ENCODE measurements around the gene TJAP1. TPM values are rescaled to one million over a fixed set of nuclear protein-coding genes. Genes with fewer than 3 reads are reported as not detected.
"Not testable (repeated sequence)": the region's sequence is repeated elsewhere in the genome, so short reads cannot be mapped to it uniquely, and the experiment has no call there.

Gene TJAP1
- polyA plus RNA-seq, 3 donors from 2014 or later: 2.6 to 10.9 (median 3.4) TPM

- Mint-ChIP-seq H3K27ac (peak overlapping the region in 4 of 6 donors; percentile 22 to 75 (median 72)), H3K4me3 (peak overlapping the region in 2 of 5 donors; percentile 14 to 48), H3K9me3 (no peaks in the 10 kb centered on the region), H3K27me3 (ENCODE audit: low read depth in 3 of 3) (peaks cover 0 to 2% (median 1%) of the 10 kb centered on the region in 3 donors), H3K4me1 (peaks cover 30 to 36% of the 10 kb centered on the region in 2 donors), H3K36me3 (peaks cover 0 to 3% (median under 1%) of the 10 kb centered on the region in 3 donors)
- DNase-seq: no peak
Observed at GRCh38 chr6:43494321-43494720, 17.0 kb downstream of the TJAP1 start.

- Mint-ChIP-seq H3K27me3 (ENCODE audit: low read depth in 3 of 3) (peaks cover 0 to 2% (median 1%) of the 10 kb centered on the region in 3 donors), H3K27ac (peak overlapping the region; percentile 70 to 89 (median 80)), H3K4me3 (peak overlapping the region; percentile 53 to 83 (median 72)), H3K36me3 (peaks cover 3 to 4% (median 3%) of the 10 kb centered on the region in 3 donors), H3K4me1 (peaks cover 30 to 36% of the 10 kb centered on the region in 2 donors), H3K9me3 (no peaks in the 10 kb centered on the region)
- DNase-seq: no peak
Observed at GRCh38 chr6:43494766-43495165, 17.4 kb downstream of the TJAP1 start.

GRCh38 chr6:43495409-43495941 is 18.1 kb downstream of the TJAP1 start:
- Mint-ChIP-seq H3K4me1 (peaks cover 30 to 33% of the 10 kb centered on the region in 2 donors), H3K36me3 (peaks cover 3 to 7% (median 5%) of the 10 kb centered on the region in 3 donors), H3K9me3 (no peaks in the 10 kb centered on the region), H3K27me3 (ENCODE audit: low read depth in 3 of 3) (peaks cover 0 to 2% (median 0%) of the 10 kb centered on the region in 3 donors), H3K27ac (peak overlapping the region; percentile 70 to 89 (median 80)), H3K4me3 (peak overlapping the region; percentile 53 to 83 (median 72))
- DNase-seq: peak in 2 of 3 donors; percentile 29 to 43

- no peak overlapping the region for H3K4me3 Mint-ChIP-seq
- DNase-seq: no peak
- H3K27me3 Mint-ChIP-seq (ENCODE audit: low read depth in 3 of 3): peaks cover 0 to 3% (median 2%) of the 10 kb centered on the region in 3 donors
- H3K36me3 Mint-ChIP-seq: peaks cover 8 to 16% (median 11%) of the 10 kb centered on the region in 3 donors
- H3K9me3 Mint-ChIP-seq: no peaks in the 10 kb centered on the region
- peaks cover 30 to 33% of the 10 kb centered on the region in 2 donors for H3K4me1 Mint-ChIP-seq
- no peak overlapping the region for H3K27ac Mint-ChIP-seq
Observed at GRCh38 chr6:43496370-43497128, 19.2 kb downstream of the TJAP1 start.

- H3K36me3 Mint-ChIP-seq: peaks cover 13 to 21% (median 17%) of the 10 kb centered on the region in 3 donors
- no peaks in the 10 kb centered on the region for H3K9me3 Mint-ChIP-seq
- H3K27ac Mint-ChIP-seq: no peak overlapping the region
- peaks cover 0 to 3% (median 3%) of the 10 kb centered on the region in 3 donors for H3K27me3 Mint-ChIP-seq (ENCODE audit: low read depth in 3 of 3)
- H3K4me1 Mint-ChIP-seq: peaks cover 30 to 32% of the 10 kb centered on the region in 2 donors
- H3K4me3 Mint-ChIP-seq: no peak overlapping the region
- DNase-seq: no peak
Observed at GRCh38 chr6:43497129-43497396, 19.7 kb downstream of the TJAP1 start.

GRCh38 chr6:43497689-43498088 is 20.3 kb downstream of the TJAP1 start:
- Mint-ChIP-seq H3K9me3 (no peaks in the 10 kb centered on the region), H3K27ac (peak overlapping the region in 1 of 6 donors; percentile 55), H3K4me3 (no peak overlapping the region), H3K27me3 (ENCODE audit: low read depth in 3 of 3) (peaks cover 0 to 3% (median 3%) of the 10 kb centered on the region in 3 donors), H3K36me3 (peaks cover 14 to 25% (median 18%) of the 10 kb centered on the region in 3 donors), H3K4me1 (peaks cover 28 to 30% of the 10 kb centered on the region in 2 donors)
- no peak for DNase-seq

- Mint-ChIP-seq H3K36me3 (peaks cover 14 to 28% (median 18%) of the 10 kb centered on the region in 3 donors), H3K4me1 (peaks cover 25% of the 10 kb centered on the region in 2 donors)
- H3K9me3 Mint-ChIP-seq; H3K27ac Mint-ChIP-seq; H3K4me3 Mint-ChIP-seq; H3K27me3 Mint-ChIP-seq (ENCODE audit: low read depth in 3 of 3); DNase-seq: not testable (repeated sequence)
Observed at GRCh38 chr6:43498291-43498690, 20.9 kb downstream of the TJAP1 start.

GRCh38 chr6:43499028-43499815 is 21.9 kb downstream of the TJAP1 start:
- Mint-ChIP-seq H3K27ac (peak overlapping the region in 2 of 6 donors; percentile 19 to 36), H3K9me3 (no peaks in the 10 kb centered on the region), H3K36me3 (peaks cover 18 to 29% (median 24%) of the 10 kb centered on the region in 3 donors), H3K4me1 (peaks cover 16 to 19% of the 10 kb centered on the region in 2 donors), H3K27me3 (ENCODE audit: low read depth in 3 of 3) (peaks cover 0 to 3% (median 3%) of the 10 kb centered on the region in 3 donors), H3K4me3 (no peak overlapping the region)
- no peak for DNase-seq

GRCh38 chr6:43500921-43501320 is 23.6 kb downstream of the TJAP1 start:
- Mint-ChIP-seq H3K36me3 (peaks cover 15 to 37% (median 24%) of the 10 kb centered on the region in 3 donors), H3K4me3 (no peak overlapping the region), H3K27me3 (ENCODE audit: low read depth in 3 of 3) (peaks cover 0 to 4% (median 3%) of the 10 kb centered on the region in 3 donors), H3K27ac (peak overlapping the region in 1 of 6 donors; percentile 79), H3K4me1 (peaks cover 1 to 3% of the 10 kb centered on the region in 2 donors), H3K9me3 (no peaks in the 10 kb centered on the region)
- no peak for DNase-seq

GRCh38 chr6:43502666-43503065 is 25.3 kb downstream of the TJAP1 start:
- Mint-ChIP-seq H3K4me3 (no peak overlapping the region), H3K4me1 (peaks cover 3 to 5% of the 10 kb centered on the region in 2 donors), H3K27me3 (ENCODE audit: low read depth in 3 of 3) (peaks cover 3 to 7% (median 5%) of the 10 kb centered on the region in 3 donors), H3K9me3 (no peaks in the 10 kb centered on the region), H3K36me3 (peaks cover 15 to 42% (median 24%) of the 10 kb centered on the region in 3 donors), H3K27ac (no peak overlapping the region)
- no peak for DNase-seq

- DNase-seq: no peak
- H3K27ac Mint-ChIP-seq: peak overlapping the region in 1 of 6 donors; percentile 70
- H3K4me3 Mint-ChIP-seq: no peak overlapping the region
- no peaks in the 10 kb centered on the region for H3K9me3 Mint-ChIP-seq
- peaks cover 15 to 42% (median 24%) of the 10 kb centered on the region in 3 donors for H3K36me3 Mint-ChIP-seq
- peaks cover 3 to 5% of the 10 kb centered on the region in 2 donors for H3K4me1 Mint-ChIP-seq
- peaks cover 5 to 11% (median 9%) of the 10 kb centered on the region in 3 donors for H3K27me3 Mint-ChIP-seq (ENCODE audit: low read depth in 3 of 3)
Observed at GRCh38 chr6:43503443-43503842, 26.1 kb downstream of the TJAP1 start.

GRCh38 chr6:43504756-43505593 is 27.6 kb downstream of the TJAP1 start:
- H3K36me3 Mint-ChIP-seq: peaks cover 18 to 41% (median 20%) of the 10 kb centered on the region in 3 donors
- H3K4me3 Mint-ChIP-seq: no peak overlapping the region

GRCh38 chr6:43505718-43506117 is 28.3 kb downstream of the TJAP1 start:
- H3K4me3 Mint-ChIP-seq: no peak overlapping the region
- no peaks in the 10 kb centered on the region for H3K9me3 Mint-ChIP-seq
- peaks cover 11 to 15% of the 10 kb centered on the region in 2 donors for H3K4me1 Mint-ChIP-seq
- H3K27me3 Mint-ChIP-seq (ENCODE audit: low read depth in 3 of 3): peaks cover 12 to 15% (median 13%) of the 10 kb centered on the region in 3 donors
- no peak overlapping the region for H3K27ac Mint-ChIP-seq
- no peak for DNase-seq
- H3K36me3 Mint-ChIP-seq: peaks cover 17 to 35% (median 18%) of the 10 kb centered on the region in 3 donors

More at GRCh38 chr6:43504756-43505593, 27.6 kb downstream of the TJAP1 start:
- no peak for DNase-seq
- no peaks in the 10 kb centered on the region for H3K9me3 Mint-ChIP-seq
- H3K27ac Mint-ChIP-seq: peak overlapping the region in 2 of 6 donors; percentile 21 to 43
- peaks cover 12 to 15% (median 13%) of the 10 kb centered on the region in 3 donors for H3K27me3 Mint-ChIP-seq (ENCODE audit: low read depth in 3 of 3)
- peaks cover 9 to 15% of the 10 kb centered on the region in 2 donors for H3K4me1 Mint-ChIP-seq
